Activated CD4-positive, alpha-beta T cell treated with anti-CD3 and anti-CD28 coated beads, Interleukin-2, amount 50 U/mL, for 48 hours (primary cell): ENCODE results near the gene SPPL3.
"Not testable (repeated sequence)": the region's sequence is repeated elsewhere in the genome, so short reads cannot be mapped to it uniquely, and the experiment has no call there.

ENCODE experiments used
- DNase-seq, 2 experiments: peaks; one replicate each; pipeline ENCODE4 v3.0.0-alpha.2; 2020

Gene SPPL3, protein sequence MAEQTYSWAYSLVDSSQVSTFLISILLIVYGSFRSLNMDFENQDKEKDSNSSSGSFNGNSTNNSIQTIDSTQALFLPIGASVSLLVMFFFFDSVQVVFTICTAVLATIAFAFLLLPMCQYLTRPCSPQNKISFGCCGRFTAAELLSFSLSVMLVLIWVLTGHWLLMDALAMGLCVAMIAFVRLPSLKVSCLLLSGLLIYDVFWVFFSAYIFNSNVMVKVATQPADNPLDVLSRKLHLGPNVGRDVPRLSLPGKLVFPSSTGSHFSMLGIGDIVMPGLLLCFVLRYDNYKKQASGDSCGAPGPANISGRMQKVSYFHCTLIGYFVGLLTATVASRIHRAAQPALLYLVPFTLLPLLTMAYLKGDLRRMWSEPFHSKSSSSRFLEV

DNA sequence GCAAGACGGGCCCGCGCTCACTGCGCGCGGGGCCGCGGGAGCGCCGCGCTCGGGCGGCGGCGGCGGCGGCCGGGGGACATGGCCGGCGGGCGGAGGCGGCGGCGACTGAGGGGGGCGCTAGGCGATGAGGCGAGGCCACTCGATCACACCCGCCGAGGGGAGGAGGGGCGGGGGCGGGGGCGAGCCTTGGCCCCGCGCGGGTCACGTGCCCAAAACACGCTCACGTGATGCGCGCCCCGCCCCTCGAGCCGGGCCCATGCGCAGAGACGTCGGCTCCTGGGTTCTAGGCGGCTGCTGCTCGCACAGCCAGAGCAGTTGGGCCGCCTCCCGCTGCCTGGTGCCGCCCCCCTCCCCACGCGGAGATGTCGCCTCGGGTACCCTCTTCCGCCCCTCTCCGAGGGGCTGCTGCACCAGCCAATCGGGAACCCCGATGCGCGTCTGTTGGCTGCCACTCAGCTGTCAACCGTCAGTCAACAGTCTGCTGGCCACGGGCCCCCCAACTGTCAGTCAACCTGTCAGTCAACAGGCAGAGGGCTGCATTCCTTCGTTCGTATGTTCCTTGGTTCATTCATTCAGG is at the start of gene SPPL3:
Gene SPPL3 (minus strand): TSS at position 162 of the 577 bp plus-strand sequence. CDS start 491 bp downstream, outside the sequence.
- peak; percentile 94 for DNase-seq

DNA sequence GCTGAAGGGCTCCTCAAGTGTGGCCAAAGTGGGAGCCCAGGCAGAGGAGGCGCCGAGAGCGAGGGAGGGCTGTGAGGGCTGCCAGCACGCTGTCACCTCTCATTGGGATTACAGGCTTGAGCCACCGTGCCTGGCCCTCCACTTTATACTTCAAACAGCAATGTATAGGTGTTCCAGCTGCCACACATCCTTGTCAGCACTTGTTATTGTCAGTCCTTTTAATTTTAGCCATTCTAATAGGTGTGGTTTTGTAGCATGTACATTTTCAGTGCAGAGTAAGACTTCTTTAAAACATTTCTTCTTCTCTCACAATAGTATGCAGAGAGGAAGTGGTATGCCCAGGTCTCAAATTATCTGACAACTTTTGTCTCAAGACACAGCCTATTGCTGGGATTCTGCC is 46.6 kb upstream of the SPPL3 start:
- no peak for DNase-seq

DNA sequence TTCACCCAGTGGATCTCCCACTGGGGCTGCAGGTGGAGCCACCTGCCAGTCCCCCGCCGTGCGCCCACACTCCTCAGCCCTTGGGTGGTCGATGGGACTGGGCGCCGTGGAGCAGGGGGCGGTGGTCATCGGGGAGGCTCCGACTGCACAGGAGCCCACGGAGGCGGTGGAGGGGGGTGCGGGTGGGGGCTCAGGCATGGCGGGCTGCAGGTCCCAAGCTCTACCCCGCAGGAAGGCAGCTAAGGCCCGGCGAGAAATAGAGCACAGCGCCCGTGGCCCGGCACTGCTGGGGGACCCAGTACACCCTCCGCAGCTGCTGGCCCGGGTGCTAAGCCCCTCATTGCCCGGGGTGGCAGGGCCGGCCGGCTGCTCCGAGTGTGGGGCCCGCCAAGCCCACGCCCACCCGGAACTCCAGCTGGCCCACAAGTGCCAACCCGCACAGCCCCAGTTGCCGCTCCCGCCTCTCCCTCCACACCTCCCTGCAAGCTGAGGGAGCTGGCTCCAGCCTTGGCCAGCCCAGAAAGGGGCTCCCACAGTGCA is 46.2 kb upstream of the SPPL3 start:
- DNase-seq, result not testable (repeated sequence)

DNA sequence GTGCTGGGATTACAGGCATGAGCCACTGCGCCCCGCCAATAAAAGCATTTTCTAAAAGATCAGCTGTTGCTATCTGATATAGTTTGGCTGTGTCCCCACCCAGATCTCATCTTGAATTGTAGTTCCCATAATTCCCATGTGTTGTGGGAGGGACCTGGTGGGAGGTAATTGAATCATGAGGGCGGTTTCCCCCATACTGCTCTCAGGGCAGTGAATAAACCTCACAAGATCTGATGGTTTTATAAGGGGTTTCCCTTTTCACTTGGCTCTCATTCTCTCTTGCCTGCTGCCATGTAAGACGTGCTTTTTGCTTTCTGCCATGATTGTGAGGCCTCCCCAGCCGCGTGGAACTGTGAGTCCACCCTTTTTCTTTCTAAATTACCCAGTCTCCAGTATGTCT is 41.4 kb upstream of the SPPL3 start:
- not testable (repeated sequence) for DNase-seq

DNA sequence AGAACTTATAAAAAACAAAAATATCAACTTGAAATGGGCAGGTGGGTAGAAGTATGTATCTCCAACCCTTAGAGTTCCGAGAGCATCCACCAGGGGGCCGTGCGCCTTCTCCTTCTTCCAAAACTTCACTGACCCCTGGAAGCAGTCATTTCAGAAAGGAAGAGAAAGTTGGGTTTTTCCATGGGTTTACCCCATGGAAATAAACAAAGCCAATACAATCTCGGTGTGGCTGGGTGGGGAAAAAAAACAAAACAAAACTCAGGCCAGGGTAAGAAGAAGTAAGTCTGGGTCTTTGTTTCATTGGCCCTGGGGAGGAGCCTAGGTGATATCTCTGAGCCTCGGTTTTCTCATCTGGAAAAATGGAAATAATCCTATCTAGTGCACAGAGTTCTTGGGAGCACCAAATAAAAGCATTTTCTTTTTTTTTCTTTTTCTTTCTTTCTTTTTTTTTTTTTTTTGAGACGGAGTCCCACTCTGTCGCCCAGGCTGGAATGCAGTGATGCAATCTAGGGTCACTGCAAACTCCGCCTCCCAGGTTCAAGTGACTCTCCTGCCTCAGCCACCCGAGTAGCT is 40.6 kb upstream of the SPPL3 start:
- peak; percentile 80 to 84 for DNase-seq

DNA sequence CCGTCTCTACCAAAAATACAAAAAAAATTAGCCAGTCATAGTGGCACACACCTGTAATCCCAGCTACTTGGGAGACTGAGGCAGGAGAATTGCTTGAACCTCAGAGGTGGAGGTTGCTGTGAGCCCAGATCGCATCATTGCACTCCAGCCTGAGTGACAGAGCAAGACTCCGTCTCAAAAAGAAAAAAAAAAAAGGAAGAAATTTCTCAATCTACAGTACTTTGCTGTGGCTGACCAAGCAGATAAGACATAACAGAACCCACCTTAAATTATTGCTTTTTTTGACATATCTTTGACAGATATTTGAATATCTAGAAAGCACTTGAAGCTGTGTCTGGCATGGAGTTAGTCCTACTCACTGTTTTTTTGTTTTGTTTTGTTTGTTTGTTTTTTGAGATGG is 39.3 kb upstream of the SPPL3 start:
- no peak for DNase-seq

DNA sequence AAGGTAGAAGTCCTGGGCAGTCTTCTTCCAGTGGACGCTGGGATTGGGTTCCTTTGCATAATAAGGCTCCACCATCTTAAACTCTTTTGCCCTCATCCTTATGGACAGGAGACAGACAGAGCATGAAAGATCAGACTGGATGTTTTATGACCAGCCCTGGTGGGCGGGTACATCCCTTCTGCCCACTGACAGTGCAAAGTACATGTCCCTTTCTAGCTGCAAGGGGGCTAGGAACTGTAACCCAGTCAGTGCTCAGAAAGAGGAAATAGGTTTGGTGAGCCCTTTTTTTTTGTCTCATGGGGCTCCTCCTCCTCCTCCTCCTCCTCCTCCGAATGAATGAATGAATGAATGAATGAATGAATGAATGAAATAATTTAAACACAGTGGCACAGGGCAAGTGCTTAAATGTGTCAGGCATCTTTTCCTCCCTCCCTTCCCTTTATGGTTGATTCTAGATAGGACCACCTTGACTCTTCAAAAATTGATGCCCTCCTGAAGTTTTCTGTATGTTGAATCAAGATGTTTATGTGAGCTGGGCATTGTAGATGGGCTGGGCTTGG is 37.8 kb upstream of the SPPL3 start:
- no peak for DNase-seq

DNA sequence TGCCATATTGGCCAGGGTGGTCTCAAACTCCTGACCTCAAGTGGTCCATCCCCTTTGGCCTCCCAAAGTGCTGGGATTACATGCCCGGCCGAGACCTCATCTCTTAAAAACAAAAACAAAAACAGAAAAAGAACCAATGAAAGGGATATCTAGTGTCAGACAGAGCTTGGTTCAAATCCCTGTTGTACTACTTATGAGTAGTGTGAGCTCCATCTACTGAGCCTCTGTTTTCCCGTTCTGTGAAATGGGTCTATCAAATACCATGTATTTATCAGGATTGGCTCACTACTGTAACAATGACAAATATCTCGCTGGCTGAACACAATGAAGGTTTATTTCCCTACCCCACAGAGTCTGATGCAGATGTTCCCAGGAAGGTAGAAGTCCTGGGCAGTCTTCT is 37.3 kb upstream of the SPPL3 start:
- DNase-seq, result no peak

DNA sequence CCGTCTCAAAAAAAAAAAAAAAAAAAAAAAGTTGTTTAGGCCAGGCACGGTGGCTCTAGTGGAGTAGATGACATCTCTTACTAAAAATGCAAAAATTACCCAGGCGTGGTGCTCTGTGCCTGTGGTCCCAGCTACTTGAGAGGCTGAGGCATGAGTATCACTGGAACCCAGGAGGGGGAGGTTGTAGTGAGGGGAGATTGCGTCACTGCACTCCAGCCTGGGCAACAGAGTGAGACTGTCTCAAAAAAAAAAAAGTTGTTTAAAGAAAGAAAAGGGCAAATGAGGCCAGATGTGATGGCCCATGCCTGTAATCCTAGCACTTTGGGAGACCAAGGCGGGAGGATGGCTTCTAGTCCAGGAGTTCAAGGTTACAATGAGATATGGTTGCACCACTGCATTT is 36.6 kb upstream of the SPPL3 start:
- no peak for DNase-seq

DNA sequence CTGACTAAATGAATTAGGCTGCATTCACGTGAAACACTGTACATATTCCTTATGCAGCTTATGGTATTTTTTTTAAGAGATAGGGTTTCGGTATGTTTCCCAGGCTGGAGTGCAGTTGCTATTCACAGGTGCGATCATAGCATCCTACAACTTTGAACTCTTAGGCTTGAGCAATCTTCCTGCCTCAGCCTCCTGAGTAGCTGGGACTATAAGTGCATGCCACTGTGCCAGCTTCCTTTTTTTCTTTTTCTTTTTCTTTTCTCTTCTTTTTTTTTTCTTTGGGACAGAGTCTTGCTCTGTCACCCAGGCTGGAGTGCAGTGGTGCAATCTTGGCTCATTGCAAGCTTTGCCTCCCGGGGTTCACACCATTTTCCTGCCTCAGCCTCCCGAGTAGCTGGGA is 35.8 kb upstream of the SPPL3 start:
- DNase-seq, result no peak

DNA sequence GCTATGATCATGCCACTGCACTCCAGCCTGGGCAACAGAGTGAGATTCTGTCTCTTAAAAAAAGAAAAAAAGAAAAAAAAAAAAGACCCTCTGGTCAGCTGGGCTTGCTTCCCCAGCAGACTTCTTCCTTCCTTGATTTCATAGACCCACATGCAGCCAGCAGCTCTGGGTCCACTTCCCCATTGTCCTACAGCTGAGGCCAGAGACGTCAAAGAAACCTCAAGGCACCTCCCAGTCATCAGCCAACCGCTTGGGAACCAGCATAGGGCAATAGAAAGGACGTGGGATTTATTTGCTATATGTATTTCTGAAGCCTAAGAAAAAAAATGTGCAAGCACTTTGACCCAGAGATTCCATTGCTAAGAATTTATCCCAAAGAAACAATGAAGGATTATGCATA is 35.4 kb upstream of the SPPL3 start:
- DNase-seq, result no peak

DNA sequence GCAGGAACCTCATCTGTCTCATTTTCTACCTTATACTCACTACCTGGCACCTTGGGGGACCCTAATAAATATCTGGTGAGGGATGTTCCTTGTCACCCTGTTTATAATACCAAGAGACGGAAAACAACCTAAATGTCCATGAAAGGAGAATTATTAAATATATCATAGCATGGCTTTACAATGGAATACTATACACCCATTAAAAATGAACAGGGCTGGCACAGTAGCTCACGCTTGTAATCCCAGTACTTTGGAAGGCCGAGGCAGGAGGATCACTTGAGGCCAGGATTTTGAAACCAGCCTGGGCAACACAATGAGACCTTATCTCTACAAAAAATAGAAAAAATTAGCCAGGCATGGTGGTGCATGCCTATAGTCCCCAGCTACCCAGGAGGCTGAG is 34.3 kb upstream of the SPPL3 start:
- DNase-seq, result no peak

DNA sequence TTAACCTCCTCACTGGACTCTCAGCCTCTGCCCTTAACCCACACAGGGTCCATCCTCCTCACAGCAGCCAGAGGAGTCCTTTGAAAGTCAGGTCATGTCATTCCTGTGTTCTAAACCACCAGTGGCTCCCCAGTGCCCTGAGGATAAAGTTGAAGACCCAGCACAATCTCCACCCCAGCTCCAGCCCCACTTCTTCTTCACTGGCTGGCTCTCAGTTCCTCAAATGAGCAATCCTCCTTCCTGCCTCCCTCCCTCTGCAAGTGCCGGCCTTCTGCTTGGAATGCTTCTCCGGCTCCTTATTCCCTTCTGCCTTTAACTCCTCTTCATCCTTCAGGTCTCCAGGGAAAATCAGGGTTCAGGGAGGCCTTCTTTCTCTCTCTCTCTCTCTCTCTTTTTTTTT is 32.0 kb upstream of the SPPL3 start:
- no peak for DNase-seq

DNA sequence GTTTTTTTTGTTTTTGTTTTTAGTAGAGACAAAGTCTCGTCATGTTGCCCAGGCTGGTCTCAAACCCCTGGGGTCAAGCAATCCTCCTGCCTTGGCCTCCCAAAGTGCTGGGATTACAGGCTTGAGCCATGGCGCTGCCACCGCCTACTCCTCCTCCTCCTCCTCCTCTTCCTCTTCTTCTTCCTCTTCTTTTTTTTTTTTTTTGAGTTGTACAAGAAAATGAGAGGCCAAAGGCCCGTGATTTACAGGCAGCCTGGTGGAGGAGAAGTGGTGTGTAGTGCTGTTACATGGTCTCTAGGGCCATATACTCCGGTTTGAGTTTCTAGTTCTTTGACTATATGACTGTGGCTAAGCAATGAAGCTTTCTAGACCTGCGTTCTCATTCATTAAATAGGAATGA is 29.6 kb upstream of the SPPL3 start:
- no peak for DNase-seq

DNA sequence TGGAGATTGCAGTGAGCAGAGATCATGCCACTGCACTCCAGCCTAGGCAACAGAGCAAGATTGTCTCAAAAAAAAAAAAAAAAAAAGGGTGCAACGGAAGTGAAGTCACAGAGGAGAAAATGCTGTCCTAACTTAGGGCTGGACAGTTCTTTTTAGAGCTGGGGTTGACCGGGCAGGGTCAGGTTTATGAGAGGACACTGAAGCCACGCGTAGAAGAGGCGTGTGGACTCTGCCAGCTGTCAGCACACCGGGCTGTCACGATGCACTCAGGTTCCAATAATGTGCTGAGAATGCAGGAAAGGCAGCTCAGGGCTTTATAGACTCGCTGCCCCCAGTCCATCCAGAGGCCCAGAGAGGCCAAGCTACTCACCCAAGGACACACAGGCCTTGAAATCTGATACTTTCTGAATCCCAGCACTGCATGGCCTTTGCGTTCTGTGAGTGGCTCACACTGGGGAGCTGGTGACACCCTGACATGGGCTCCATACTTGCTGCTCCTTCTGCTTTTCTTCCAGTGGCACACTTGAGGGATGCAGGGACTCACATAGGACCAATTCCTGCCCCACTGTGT is 28.9 kb upstream of the SPPL3 start:
- DNase-seq, result no peak

DNA sequence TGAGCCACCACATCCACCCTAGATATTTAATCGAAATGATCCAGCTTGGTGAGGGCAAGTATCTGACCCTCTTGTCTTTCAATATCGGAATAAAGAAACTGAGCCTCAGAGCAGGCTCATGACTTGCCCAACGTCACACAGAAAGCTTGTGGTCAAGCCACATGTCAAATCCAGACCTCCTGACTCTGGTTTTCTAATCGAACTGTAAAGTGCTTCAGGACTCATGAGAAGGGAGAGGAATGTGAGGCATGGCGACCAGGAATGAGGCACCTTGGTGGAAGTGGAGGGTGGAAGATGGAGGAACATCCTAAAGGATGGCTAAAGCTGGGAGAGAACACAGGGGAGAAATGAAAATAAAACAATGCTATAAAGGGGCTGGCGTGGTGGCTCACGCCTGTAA is 27.9 kb upstream of the SPPL3 start:
- no peak for DNase-seq

DNA sequence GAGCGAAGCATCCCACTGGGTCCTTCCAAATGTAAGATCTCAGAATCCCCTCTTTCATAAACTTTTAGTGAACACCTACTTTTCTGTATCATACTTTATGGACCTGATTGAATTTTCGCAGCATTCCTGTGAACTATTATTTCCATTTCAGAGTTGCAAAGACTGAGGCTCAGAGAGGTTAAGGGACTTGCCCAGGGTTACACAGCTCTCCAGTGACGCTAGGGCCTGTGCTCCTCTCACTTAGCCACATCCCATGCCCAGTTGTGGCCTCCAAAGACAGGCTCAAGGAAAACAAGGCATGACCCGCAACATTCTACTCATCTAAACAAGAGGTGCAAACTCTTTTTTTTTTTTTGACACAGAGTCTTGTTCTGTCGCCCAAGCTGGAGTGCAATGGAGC is 25.9 kb upstream of the SPPL3 start:
- DNase-seq, result no peak

DNA sequence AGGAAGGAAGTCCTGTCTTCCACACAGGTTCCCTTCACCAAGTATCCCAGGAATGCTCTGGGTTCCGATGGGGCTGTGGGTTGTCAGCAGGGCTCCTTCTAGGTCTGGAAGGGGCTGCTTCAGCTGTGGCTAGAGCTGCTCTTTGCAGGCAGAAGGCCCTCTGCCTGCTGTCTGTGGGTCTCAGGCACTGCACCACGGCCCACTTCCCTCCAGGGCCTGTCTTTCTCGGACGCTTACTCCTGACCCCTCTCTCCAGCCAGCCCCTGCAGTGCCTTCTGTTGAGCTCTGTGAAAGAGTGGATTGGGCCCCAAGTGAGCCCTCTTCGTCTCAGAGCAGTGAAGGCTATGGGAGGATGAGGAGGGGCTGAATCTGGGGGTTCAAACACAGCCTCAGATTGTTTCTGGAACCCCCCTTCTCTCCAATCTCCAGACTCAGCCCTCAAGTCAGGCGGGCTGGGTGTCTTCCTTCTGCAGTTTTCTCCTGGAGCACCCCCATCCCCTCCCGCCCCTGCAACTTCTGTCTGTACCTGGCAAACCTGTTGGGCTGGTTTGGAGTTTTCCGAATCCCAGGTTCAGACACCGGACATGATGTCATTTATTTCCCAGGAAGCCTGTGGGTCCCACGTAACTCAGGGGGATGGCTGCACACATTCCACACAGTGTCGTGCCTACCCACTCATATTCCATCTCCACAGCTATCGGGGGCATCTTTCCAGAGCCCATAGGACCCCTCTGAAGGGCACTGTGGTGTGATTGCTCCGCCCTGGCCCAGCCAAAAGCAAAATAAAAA is 24.9 kb upstream of the SPPL3 start:
- no peak for DNase-seq

DNA sequence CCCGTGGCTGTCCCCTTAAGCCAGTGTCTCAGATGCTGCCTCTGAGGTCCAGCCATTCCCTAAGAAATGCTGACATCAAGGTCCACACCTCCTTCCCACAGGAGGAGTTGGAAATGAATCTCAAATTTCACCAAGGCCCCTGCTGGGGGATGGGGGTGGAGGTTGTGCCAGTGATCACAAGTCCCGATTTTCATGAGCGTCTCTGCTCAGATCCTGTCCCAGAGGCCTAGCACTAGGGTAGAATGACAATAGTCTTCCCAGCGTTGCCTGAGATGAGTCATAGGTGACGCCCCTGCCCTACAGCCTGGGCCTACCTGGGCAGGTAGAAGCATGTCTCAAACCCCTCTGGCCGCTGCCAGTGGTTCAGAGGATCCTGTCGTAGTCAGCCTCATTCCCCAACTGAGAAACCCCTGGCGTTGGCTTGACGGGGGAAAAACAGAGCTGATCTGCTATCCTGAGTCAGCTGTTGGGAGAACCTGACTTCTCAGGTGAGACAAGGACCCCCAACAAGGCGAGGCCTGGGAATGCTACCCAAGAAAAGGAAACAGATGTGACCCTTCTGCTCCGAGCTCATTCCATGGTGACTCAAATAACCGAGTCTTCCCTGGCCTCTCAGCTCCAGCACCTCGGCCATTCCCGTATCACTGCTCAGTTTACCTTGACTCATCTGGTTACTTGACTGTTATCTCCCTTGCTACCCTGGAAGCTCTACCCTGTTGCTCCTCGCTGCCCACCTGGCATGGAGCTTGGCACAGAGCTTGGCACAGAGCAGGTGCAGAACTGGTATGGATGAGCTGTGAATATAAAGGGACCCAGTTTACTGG is 21.8 kb upstream of the SPPL3 start:
- no peak for DNase-seq

DNA sequence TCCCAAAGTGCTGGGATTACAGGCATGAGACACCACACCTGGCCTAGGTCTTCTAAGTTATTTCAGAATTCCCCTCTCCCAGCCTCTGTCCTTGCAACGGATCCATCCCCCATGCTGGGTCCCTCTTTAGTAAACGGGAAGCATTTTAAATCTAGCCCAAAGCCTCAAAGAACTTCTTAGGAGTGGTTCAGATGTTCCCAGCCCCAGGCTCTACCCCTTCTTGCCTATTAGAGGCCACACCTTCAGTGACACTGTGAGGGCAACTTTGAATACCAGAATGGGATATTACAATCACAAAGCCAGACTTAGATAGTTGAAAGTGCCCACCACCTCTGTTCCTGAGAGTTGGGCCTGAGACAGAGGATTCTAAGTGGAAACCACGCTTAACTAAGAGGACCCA is 18.1 kb upstream of the SPPL3 start:
- DNase-seq, result no peak

DNA sequence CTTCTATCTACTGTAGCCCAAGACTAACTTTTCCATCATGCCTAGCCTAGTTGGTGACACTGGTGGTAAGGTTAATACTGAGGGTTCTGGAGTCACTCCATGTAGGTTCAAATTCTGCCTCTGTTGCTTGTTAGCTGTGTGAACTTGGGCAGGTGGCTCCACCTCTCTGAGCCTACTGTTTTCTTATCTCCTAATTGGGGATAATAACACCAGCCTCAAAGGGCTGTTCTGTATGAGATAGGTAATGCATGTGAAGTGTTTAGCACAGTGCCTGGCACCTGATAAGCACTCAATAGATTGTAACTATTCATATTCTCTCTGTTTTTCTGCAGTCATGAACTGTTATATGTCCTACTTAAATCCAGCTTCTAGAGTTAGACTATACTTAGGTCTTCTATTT is 17.5 kb upstream of the SPPL3 start:
- DNase-seq, result no peak

DNA sequence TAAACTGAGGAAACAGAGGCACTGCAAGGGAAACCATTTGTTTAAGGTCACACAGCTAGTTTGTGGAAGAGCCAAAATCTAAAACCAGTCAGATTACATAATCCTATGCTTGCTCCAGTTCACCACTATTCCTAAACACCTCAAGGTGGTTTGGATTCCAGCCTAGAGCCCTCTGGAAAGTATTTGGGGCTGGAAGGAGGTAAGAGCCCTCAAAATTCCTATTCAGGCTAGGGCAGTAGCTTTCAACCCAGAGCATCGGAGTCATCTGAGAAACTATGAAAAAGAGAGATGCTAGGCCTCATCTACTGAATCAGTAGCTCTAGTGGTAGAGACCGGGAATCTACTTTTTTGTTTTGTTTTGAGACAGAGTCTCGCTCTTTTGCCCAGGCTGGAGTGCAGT is 16.0 kb upstream of the SPPL3 start:
- DNase-seq, result no peak
